Stimulated activated CD4-positive, alpha-beta T cell treated with anti-CD3 and anti-CD28 coated beads, Interleukin-2, amount 100 ng/mL, for 48 hours (primary cell): ENCODE data around the gene USP48.

Experiments
- DNase-seq, 2 donors: peaks; one replicate each; pipeline ENCODE4 v3.0.0-alpha.2; 2020

USP48 gene

DNA sequence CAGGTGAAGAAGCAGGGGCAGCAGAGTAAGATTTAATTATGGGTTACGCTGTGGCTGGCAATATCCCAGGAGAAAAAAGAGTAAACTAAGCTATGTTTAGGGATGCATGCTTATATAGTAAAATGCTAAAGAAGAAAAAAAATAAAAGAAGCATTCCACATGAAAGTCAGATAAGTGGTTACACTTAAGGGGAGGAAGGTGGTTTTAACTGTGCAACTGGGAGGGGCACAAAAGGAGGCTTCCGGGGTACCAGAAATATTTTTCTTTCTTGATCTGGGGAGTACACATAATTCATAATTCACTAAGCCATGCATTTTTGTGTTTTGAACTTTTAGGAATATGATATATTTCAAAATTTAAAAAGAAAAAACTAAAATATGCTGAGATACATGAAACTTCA is 39.5 kb downstream of the USP48 start:
- no peak for DNase-seq

DNA sequence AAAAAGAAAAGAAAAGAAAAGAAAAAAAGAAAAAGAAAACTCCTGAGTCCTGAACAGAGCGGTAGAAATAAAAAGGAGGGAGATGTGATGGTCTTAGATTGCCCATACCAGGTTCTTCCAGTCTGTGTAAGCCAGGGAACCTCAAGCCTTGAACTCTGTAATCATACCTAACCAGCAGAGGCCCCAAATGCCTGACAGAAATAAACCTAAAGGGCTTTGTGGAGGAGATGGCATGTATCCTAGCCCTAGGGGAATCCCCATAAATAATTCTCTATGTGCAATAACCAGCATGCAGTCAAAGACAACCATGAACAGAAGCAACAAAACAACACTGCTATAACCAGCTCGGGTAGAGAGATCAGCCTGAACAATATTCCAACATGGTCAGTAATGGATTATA is 40.4 kb downstream of the USP48 start:
- DNase-seq = no peak

DNA sequence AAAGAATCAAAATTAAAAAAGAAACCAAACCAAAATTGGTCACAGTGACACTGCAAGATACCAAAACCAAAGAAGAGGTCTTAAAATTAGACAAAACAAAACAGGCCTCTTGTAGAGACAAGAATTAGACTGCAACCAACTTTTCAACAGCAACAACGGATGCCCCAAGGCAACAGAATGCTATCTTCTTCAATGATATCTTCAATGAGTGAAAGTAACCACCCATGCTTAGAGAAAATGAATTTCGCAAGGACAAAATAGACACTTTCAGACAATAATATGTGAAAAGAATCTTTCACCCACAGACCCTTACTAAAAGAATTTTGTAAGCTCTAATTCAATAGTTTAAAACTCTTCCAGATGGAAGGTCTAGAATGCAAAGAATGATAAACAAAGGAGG is 41.7 kb downstream of the USP48 start:
- DNase-seq = no peak

DNA sequence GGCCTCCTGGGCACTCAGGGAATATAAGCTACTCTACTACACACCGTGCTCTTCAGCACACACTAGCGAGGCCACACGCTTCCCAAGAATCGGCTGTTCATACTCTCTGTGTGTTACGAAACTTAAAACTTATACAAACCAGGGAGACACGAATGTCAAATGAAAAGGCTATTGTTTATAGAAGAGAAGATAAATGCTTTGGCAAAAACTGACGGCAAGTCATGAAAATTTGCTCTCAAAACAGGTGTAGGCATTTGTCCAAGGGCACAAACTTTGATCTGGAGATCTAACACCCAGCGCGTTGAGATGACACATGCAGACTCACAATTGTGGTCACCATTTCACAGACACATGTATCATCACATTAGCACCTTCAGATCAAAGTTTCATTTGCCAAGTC is 46.1 kb downstream of the USP48 start:
- no peak for DNase-seq

DNA sequence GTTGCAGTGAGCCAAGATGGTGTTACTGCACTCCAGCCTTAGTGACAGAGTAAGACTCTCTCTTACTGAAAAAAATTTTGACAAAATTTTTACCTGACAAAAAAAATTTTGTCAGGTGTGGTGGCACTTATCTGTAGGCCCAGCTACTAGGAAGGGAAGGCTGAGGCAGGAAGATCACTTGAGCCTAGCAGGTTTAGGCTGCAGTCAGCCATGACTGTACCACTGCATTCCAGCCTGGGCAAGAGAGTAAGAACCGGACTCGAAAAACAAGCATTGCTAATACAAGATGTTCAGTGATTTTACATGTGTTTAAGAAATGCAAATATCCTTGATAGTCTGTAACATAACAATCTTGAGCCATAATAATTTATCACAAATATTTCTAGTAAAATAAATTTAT is 46.9 kb downstream of the USP48 start:
- DNase-seq = no peak

DNA sequence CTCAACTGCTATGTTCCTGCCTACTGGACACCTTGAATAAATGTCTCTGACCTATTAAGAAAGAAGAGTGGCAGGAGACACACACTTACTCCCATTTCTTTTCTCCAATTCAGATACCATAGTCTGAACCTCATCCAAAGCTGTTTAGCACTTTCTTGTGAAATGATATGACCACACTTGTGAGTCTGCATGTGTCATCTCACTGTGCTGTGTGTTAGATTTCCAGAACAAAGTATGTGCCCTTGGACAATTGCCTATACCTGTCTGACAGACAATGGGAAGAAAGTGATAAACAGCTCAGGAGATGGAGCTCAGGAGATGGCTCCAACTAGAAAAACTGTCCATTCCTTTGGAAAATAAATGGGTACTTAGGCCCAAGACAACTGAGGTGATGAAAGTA is 48.4 kb downstream of the USP48 start:
- no peak for DNase-seq

DNA sequence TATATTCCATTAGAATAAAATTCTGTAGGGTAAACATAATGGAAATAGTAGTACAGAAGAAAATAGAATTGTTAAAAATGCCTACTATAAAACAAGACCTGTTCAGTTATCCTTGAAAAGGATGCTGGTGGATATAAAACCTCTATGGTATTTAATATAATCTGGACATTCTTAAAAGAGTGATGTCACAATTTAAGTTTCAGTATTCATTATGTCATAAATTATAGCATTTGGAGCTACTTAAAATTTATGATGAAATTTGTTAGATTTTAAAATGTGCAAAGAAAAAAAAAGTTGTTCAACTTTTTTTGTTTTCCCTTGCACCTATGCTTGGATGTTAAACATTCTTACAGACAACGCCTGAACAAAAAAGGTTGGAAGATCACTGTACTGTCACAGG is 50.3 kb downstream of the USP48 start:
- DNase-seq = no peak

DNA sequence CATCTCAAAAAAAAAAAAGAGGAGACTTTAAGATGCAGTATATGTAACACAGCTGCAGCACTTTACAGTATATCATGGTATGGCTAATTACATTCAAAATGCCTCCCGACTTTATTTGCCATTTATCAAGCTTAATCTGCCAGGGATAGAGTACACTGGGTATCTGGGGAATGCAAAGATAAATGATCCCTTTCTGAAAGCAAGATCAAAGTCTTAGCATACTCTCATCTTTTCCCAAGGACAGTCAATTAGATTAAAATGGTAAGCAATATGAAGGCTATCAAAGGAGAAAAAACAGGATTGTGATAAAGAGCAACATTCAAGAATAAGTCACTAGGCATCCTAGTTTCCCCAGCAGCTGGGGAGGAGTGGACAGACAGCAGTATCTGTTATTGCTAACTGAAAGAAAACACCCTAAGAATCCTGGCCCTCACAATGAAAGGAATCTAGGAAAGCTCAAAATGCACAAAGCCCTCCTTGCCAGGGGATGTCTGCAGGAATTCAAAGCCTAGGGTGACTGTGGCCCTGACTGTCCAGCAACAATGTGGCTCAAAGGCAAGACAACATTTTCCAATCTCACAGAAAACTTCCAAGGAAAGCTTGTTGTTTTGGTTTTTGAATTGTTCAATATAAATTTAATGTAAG is 57.1 kb downstream of the USP48 start:
- DNase-seq = no peak

DNA sequence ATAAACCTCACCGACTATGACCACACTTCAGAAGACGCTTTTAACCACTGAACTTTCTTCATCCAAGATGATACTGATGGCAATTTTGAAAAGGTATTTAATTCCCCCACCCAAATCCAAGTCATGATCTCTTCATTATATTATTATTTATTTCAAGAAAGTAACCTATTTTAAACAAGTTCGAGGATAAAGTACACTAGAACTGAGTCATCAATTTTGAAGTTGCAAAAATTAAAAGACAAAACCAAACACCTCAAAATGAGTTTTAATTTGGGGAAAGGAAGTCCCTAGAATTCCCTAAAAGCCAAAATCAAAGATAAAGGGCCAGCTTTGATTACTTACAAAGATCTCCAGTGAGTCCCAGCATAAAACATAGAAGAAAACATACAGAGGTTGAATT is 58.4 kb downstream of the USP48 start:
- no peak for DNase-seq

DNA sequence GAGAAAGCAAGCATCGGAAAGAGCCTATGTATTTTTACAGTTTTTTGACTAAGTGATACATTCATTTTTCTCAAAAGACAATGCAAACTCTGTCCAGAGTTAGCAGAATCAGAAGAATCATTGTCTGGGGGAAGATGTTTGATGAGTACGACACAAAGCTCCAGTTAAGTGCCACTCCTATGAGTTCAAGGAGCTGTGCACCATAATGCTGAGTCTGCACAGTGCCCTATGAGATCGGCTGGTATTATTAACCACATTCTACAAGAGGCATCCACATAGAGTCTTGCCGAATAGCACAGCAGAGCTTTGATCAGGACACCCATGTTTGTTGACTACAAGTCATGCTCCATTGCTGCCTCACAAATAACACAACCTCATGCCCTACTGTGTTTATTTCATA is 58.9 kb downstream of the USP48 start:
- no peak for DNase-seq

DNA sequence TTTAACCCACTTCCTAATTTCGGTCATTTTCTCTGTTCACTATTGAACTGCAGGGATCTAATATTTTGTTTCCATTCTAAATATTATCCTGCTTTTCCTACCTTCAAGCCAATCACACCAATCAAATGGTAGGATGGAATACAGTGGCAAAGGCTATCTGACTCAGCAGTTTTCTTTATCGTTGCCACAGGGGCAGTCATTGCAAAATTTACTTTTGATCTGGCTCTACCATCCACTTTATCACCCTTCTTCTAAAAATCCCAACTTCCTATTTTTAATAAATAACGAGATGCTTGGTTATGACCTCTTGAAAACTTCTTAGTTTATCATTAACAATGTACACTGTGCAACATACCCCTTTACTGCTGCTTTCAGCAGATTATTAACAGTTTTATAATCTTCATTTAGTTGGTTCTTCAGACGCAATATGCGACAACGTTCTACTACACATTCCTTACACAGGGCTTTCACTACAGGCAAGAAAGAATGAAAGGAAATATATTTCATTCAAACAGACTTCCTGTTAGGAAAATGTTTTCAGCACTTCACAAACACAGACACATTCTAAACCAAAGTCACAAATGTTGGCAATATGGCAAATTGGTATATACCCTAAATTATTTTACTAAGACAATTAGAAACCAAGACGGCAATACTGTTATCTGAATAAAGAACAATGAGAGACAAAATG is 61.5 kb downstream of the USP48 start:
- DNase-seq = no peak

DNA sequence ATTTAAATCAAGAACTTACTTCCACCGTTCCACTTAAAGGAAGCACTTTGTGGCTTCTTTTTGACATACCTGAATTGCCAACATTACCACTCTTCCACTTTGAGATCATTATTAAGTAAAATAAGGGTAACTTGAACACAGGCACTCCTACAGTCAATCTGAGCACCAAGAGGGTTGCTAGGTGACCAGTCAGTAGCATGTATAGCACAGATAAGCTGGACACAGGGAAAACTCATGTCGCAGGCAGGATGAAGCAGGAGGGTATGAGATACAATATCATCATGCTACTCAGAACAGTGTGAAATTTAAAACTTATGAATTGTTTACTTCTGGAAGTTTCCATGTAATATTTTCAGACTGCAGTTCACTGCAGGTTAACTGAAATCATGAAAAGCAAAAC is 66.8 kb downstream of the USP48 start:
- DNase-seq = no peak

DNA sequence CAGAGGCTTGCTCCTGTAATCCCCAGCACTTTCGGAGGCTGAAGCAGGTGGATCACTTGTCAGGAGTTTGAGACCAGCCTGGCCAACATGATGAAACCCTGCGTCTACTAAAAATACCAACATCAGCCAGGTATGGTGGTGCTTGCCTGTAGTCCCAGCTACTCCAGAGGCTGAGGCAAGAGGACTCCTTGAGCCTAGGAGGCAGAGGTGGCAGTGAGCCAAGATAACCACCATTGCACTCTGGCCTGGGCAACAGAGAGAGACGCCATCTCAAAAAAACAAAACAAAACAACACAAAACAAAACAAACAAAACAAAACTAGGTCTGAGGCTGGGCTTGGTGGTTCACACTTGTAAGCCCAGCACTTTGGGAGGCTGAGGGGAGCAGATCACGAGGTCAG is 75.1 kb downstream of the USP48 start:
- DNase-seq = no peak

DNA sequence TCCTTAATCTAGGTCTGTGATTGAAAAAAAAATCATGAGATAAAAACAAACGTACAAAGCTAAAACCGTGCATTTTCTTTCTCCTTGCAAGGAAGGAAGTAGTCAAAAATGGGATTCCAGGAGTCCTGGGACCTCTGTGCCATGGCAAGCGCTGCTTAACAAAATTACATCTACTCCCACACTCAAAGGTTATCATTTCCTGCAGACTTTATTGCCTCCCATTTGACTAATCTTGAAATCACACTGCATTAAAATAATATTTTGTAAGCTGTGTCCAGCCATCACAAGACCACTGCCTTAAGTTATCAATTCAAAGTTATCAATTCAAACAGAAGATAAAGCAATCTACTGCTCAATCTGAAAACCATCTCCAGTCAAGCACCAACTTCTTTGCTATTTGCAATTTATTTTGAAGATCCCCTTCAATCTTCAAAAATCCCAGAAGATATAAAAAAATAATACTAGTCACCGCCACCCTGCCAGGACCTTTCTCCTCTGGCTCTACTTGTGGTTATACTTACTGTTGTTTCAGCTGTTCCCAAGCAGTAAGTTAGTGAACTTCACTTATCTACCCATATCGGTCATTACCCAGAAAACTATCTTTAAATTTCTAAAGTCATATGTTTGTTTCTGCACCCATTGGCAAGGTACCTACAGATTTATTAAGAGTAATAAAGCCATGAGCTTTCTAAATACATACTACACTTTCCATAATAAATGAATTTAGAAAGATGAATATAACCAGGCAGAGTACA is 75.7 kb downstream of the USP48 start:
- no peak for DNase-seq

DNA sequence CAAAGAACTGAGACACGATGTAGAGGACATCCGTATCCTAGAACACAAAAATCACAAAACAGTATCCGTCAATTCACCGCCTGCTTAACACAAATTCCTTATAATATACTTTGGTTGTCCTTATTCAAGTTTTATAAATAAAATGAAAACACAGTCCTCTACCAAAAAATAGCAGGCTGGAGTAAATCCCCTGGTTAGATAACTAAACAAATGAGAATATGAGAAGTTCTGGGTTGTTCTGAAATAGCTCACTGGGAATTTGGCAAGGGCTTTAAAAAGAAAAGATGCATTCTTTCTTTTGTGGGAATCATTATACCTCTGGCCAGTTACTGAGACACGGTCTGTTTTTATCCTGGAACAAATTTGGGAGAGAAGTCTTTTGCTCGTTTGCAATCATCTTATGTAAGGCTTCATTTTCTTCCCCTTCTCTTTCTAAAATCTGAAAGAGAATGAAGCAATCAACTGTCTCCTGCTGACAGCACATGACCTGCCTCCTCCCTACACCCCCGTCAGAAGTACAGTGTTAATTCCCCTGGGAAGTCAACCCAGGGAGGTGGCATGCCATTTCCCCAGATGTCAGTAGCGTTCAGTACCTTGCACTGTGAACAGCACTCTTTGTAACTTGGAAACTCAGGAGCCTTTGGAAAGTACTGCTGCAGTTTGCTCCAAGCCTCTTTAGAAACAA is 76.7 kb downstream of the USP48 start:
- DNase-seq = no peak

DNA sequence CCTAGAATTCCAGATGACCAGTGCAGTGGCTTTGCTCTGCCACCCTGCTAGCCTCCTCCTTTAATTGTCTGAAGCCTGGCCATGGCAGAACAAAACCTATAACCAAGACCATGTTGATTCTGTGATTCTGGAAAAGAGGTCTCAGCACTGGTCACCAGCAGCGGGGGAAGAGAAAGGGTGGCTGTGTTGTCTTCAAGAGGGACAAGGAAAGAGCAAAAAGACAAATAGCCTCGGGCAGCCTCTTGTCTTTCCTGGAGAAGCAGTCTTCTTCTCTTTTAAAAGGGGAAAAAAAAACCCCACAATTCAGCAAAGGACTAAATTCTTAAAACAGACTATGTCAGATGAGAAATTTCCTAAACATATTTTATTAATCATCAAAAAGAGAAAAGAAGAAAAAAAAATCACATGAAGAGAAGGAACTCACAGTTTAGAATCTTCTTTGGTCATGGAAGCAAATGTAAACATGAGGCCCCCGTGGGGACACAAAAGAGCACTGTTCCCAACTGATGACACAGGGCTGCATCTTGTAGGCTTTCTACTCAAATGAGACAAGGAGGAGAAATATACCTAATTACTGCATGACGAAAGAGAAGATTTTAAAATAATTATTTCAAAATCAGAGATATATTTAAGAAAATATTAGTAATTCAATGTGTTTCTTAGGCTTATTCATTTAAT is 77.5 kb downstream of the USP48 start:
- DNase-seq = no peak

DNA sequence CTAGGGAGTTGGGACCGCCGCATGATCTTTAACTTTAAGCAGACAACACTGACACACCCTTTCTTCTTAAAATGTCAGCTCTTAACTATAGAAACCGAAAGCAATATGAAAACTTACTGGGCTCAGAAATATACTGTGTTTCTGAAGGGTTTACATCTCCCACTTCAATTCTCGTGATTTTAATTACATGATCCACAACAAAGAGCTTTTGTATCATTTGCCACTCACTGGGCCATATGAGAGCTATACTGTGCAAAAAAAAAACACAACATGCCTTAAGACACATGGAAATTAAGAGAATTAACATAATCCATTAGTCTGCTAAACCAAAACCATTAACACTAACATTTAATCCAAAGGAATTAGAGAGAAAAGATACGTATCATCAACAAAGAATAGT is 78.8 kb downstream of the USP48 start:
- no peak for DNase-seq

DNA sequence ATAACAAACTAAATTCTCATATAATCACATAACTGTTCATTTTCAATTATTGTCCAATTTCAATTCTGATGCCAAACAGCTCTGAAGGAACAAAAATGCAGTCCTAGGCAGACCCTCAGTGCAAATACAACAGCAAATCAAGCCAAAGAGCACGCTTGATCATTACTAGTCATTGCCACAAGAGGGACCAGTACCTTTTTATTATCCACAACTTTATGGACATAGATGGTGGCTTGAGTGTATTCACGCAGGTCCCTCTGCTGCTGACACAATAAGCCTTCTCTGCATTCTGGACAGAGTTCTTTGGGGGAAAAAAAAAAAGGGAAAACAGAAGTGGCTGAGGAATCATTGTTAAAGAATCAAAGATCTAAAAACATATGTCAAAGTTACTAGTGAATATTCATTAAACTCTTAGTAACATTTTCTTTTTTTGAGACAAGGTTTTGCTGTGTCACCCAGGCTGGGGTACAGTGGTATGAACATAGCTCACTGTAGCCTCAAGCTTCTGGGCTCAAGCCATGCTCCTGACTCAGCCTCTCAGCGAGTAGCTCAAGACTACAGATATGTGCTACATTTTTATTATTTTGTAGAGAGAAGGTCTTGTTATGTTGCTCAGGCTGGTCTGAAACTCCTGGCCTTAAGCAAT is 79.5 kb downstream of the USP48 start:
- no peak for DNase-seq

DNA sequence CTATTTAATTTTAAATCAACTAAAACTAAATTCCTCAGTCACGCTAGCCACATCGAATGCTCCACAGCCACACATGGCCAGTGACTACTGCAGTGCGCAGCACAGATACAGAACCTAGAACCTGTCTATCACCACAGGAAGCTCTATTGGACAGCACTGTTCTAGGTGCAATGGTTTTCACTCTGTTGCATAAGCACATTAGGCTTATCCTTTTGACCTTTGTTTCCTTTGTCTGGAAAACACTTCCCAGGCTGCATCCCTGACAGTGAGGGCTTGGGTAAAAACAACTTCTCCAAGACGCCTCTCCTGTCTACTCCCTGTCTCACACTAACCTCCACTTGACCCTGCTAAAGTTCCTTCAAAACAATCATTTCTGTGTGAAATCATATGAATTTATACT is 80.2 kb downstream of the USP48 start:
- no peak for DNase-seq

DNA sequence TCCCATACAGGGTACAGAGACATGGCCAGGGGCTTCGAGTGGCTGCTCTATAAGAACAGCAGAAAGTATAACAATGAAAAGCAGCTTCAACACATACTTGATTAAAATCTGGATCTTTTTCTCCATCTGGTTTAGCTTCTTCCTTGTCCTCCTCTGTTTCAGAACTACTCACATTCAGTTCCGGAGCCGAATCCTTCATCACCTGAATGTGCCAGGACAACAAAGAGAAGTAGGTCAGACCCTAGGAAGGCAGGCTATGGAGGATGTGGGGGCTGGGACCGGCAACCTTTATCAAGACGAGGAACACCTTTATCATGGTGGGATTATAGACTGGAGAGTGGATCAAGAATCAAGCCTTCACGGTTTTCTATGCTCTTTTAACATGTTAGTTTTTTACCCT is 81.5 kb downstream of the USP48 start:
- DNase-seq = no peak

DNA sequence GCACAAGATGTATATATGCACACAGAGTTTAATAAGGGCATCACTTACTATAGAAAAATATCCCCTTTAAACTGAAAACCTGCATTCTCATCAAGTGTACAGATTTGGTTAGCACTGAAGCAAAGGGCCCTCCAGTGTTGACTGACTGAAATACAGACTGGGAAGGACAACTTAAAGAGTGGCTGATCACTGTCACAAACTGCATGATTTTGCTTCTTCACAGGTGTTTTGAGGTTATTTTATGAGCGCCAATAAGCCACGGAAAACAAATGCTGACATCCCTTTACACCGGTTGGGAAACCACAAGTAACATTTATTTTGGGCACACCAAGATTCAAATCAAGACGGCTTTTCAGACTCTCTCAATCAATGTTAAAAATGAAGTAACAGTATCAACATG is 82.9 kb downstream of the USP48 start:
- no peak for DNase-seq

DNA sequence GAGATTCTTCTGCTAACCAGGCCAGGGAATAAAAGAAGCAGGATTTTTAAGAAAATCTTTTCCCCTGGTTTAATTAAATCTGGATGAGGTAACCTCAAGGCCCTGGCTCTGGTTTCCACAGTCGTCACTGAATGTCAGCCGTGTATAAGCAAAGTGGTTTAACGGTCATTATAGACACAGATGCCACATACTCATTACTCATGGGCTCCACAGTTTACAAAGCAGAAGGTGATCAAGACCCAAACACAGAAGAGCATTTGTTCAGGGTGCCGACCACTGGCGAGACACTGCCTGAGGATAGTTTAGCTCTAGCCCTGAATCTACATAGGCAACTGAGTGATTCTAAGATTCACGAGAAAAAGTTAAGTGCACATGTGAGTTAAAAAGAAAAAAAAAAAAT is 86.0 kb downstream of the USP48 start:
- no peak for DNase-seq

DNA sequence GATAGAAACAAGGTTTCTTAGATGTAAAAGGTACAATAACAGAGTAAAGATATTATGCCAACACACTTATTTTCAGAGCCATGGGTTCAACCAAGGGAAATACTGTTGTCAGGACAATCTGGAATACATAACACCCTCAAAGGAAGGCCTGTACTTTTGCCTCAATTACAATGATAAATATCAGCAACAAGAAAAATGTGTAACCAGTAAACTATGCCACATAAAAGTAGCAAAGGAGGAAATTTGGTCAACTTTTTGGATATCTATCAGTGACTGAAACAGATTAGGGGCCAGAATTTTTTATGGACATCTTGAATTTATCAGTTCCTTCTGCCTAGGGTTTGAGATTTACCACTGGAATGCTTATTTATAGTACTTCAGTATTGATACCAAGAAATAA is 89.2 kb downstream of the USP48 start:
- DNase-seq = no peak
